ENCODE results near the gene PRDM16. TPM values are rescaled to one million over a fixed set of nuclear protein-coding genes. Genes with fewer than 3 reads are reported as not detected.

PRDM16 gene
- total and polyA plus RNA-seq, 4 donors: 0.05 to 0.67 (median 0.19) TPM

GRCh38 chr1:3312310-3312897, 243.4 kb downstream of the PRDM16 start:
- Histone ChIP-seq H3K9ac (ENCODE audit: low read depth in 1 of 2, low read length in 2 of 2) (no peak overlapping the region), H3K27ac (ENCODE audit: low read depth in 1 of 2, low read length in 2 of 2) (peak overlapping the region; percentile 46 to 71), H3K36me3 (ENCODE audit: control insufficient read depth in 4 of 4, insufficient read depth in 3 of 4, low read depth in 1 of 4, low read length in 3 of 4) (no peaks in the 10 kb centered on the region), H3K4me1 (ENCODE audit: control insufficient read depth in 4 of 4, insufficient read depth in 4 of 4, low read length in 3 of 4) (no peaks in the 10 kb centered on the region), H3K27me3 (ENCODE audit: control insufficient read depth in 4 of 4, insufficient read depth in 4 of 4, low read length in 3 of 4) (peaks cover 0 to 8% (median 0%) of the 10 kb centered on the region in 4 donors), H3K4me3 (ENCODE audit: low read depth in 1 of 3, low read length in 3 of 3) (no peak overlapping the region), H3K9me3 (ENCODE audit: control insufficient read depth in 4 of 4, low read length in 3 of 4) (no peaks in the 10 kb centered on the region)
- no peak for TF ChIP-seq YY1 (IDR thresholded peaks at IDR 0.05)
- no peak for TF ChIP-seq HNF4A (conservative IDR thresholded peaks at IDR 0.05)
- TF ChIP-seq TAF1 (conservative IDR thresholded peaks at IDR 0.05): no peak
- no peak for TF ChIP-seq SP1 (IDR thresholded peaks at IDR 0.05)
- no peak for TF ChIP-seq HNF4G (IDR thresholded peaks at IDR 0.05)
- TF ChIP-seq ZBTB33 (IDR thresholded peaks at IDR 0.05): no peak
- TF ChIP-seq, protein P1, sequence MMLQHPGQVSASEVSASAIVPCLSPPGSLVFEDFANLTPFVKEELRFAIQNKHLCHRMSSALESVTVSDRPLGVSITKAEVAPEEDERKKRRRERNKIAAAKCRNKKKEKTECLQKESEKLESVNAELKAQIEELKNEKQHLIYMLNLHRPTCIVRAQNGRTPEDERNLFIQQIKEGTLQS (IDR thresholded peaks at IDR 0.05): no peak
- TF ChIP-seq EGR1 (IDR thresholded peaks at IDR 0.05; ENCODE audit: low read depth in 2 of 2): no peak
- TF ChIP-seq JUND (IDR thresholded peaks at IDR 0.05): no peak
- TF ChIP-seq CTCF (IDR thresholded peaks at IDR 0.05; ENCODE audit: low read depth, low read length, missing input control): no peak
- no peak for TF ChIP-seq GABPA (IDR thresholded peaks at IDR 0.05 in 1 of 2, conservative IDR thresholded peaks at IDR 0.05 in 1 of 2)
- no peak for TF ChIP-seq RAD21 (IDR thresholded peaks at IDR 0.05)
- no peak for TF ChIP-seq NR2F2 (IDR thresholded peaks at IDR 0.05)
- TF ChIP-seq, protein P2, sequence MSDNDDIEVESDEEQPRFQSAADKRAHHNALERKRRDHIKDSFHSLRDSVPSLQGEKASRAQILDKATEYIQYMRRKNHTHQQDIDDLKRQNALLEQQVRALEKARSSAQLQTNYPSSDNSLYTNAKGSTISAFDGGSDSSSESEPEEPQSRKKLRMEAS (IDR thresholded peaks at IDR 0.05): no peak
- TF ChIP-seq FOXA1 (IDR thresholded peaks at IDR 0.05): no peak
- DNase-seq (ENCODE audit: low spot score): no peak
- WGBS: 86% methylated on average over 24 of the region's 24 CpGs

DNA sequence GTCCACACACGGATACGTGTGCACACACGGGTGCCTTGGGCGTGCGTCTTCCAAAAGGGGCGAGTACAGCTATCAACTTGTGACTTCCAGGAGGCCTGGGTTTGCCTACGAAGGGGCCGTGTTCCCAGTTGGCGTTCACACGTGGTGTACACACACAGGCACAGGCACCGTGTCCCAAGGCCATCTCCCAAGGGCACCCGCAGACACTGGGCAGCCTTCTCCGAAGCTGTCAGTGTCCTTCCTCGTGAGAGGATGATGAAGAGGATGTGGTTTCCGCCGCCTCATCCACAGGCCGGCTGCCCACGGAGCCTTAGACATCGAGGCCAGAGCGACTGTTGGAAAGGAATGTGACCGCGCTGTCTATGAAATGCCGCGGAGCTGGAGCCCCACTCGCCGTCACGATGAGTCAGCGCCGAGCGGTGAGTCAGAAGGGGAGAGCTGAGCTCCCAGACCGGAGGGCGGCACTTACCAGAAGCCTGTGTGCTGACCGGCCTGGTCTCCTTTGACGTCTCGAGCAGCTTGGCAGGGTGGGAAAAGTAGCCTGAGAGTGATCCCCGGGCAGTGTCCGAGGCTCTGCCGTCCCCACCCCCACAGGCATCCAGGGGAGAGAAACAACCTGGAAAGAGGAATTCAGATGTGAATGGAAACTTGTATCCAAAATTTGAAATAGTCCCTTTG, 244.0 kb downstream of the PRDM16 start:
- no peak overlapping the region for H3K9ac ChIP-seq (ENCODE audit: low read depth in 1 of 2, low read length in 2 of 2)
- H3K4me3 ChIP-seq (ENCODE audit: low read depth in 1 of 3, low read length in 3 of 3): no peak overlapping the region
- WGBS: 59% methylated on average over 38 of the region's 38 CpGs

More for the DNA sequence above, 244.0 kb downstream of the PRDM16 start:
- no peaks in the 10 kb centered on the region for H3K4me1 ChIP-seq (ENCODE audit: control insufficient read depth in 4 of 4, insufficient read depth in 4 of 4, low read length in 3 of 4)
- TF ChIP-seq JUND (IDR thresholded peaks at IDR 0.05) (peak; percentile 70 to 76), HNF4A (conservative IDR thresholded peaks at IDR 0.05) (no peak), TAF1 (conservative IDR thresholded peaks at IDR 0.05) (no peak)
- H3K27ac ChIP-seq (ENCODE audit: low read depth in 1 of 2, low read length in 2 of 2): peak overlapping the region; percentile 70 to 71
- H3K27me3 ChIP-seq (ENCODE audit: control insufficient read depth in 4 of 4, insufficient read depth in 4 of 4, low read length in 3 of 4): peaks cover 0 to 8% (median 0%) of the 10 kb centered on the region in 4 donors
- no peak for DNase-seq (ENCODE audit: low spot score)
- no peaks in the 10 kb centered on the region for H3K9me3 ChIP-seq (ENCODE audit: control insufficient read depth in 4 of 4, low read length in 3 of 4)
- H3K36me3 ChIP-seq (ENCODE audit: control insufficient read depth in 4 of 4, insufficient read depth in 3 of 4, low read depth in 1 of 4, low read length in 3 of 4): no peaks in the 10 kb centered on the region
